AG20443 (cell line): Measurements from ENCODE around the gene RBMS3.
"Not testable (repeated sequence)": the region's sequence is repeated elsewhere in the genome, so short reads cannot be mapped to it uniquely, and the experiment has no call there.

Source experiments
- DNase-seq: peaks from one replicate; pipeline ENCODE4 v3.0.0; 2012; ENCODE audit warnings: low spot score, mixed read lengths

RBMS3 gene

GRCh38 chr3:29385046-29385830 lies 104.4 kb downstream of the RBMS3 start:
- DNase-seq = peak; percentile 24

- no peak for DNase-seq
Measured at GRCh38 chr3:29389362-29389761, 108.5 kb downstream of the RBMS3 start.

- no peak for DNase-seq
Measured at GRCh38 chr3:29392625-29393388, 111.9 kb downstream of the RBMS3 start.

- not testable (repeated sequence) for DNase-seq
Measured at GRCh38 chr3:29393946-29394345, 113.1 kb downstream of the RBMS3 start.

- no peak for DNase-seq
Measured at GRCh38 chr3:29397406-29397805, 116.5 kb downstream of the RBMS3 start.

- no peak for DNase-seq
Measured at GRCh38 chr3:29398787-29399186, 117.9 kb downstream of the RBMS3 start.

GRCh38 chr3:29406291-29406832 lies 125.5 kb downstream of the RBMS3 start:
- DNase-seq = no peak

GRCh38 chr3:29408676-29409075 lies 127.8 kb downstream of the RBMS3 start:
- DNase-seq = peak; percentile 25

- no peak for DNase-seq
Measured at GRCh38 chr3:29409409-29409808, 128.5 kb downstream of the RBMS3 start.

GRCh38 chr3:29410220-29410619 lies 129.3 kb downstream of the RBMS3 start:
- DNase-seq = no peak

GRCh38 chr3:29410660-29411405 lies 130.0 kb downstream of the RBMS3 start:
- DNase-seq = no peak

- DNase-seq = no peak
Measured at GRCh38 chr3:29412110-29412509, 131.2 kb downstream of the RBMS3 start.

GRCh38 chr3:29414468-29415224 lies 133.8 kb downstream of the RBMS3 start:
- DNase-seq = no peak

- no peak for DNase-seq
Measured at GRCh38 chr3:29415482-29416223, 134.8 kb downstream of the RBMS3 start.

- no peak for DNase-seq
Measured at GRCh38 chr3:29416514-29416913, 135.6 kb downstream of the RBMS3 start.

- no peak for DNase-seq
Measured at GRCh38 chr3:29420106-29420505, 139.2 kb downstream of the RBMS3 start.

- DNase-seq = no peak
Measured at GRCh38 chr3:29426302-29427226, 145.7 kb downstream of the RBMS3 start.

- DNase-seq = peak; percentile 74
Measured at GRCh38 chr3:29427266-29428103, 146.6 kb downstream of the RBMS3 start.
